HL-60/S4 (cell line): ENCODE measurements around the gene HSDL2.
"Not testable (repeated sequence)": the region's sequence is repeated elsewhere in the genome, so short reads cannot be mapped to it uniquely, and the experiment has no call there.

Experiments
- in situ Hi-C: fragments of 300-500 bp; cut with MboI; formaldehyde crosslinking; loops from 2 replicates; pipeline ENCODE4 v1.14.3; 2022; ENCODE audit warnings: low sequenced_read_pairs

The HSDL2 gene

DNA sequence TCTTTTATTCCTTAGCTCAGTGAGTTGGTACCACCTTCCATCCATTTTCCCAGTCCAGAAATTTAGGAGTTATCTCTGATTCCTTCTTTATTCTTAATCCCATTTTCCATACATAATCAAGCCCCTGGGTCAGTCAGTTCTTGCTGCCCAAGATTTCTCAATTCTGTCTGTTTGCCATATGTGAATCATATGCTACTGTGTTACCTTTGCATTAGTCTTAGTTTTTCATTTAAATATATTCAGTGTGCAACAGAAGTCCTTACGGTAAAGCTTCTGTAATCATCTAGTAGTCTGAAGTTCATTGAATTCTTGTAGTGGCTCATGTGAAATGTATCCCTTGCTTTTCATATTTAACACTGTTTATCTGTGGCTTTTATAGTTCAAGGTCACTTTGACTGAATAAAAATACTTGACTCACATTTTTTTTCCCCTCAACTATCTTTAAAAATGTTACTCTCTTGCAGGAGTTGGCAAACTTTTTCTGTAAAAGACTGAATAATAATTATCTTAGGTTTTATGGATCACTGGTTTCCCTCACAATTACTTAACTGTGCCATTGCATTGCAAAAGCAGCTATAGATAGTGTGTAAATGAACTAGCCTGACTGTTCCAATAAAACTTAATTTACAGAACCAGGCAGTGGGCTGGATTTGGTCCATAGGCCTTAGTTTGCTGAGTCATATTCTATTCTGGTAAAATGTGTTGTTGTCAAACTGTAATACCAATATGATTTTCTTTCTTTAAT is 113.7 kb downstream of the HSDL2 start:
- in situ Hi-C loops, result no loop called here

DNA sequence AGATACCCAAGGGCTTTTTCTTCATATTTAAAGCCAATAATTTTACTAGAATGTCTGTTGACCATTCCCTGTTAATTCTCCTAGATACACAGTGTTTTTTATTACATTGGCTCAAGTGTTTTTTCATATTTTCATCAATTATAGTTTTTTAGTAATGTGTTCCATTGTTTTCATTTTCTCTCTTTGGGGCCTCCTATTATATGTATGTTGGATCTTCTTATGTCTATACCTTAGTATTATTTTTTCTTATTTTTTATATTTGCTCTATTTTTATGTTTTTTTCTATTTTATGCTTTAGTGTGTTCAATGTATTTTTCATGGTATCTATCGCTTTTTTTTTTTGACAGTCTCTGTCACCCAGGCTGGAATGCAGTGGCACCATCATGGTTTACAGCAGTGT is 114.2 kb downstream of the HSDL2 start:
- in situ Hi-C loops, result no loop called here

DNA sequence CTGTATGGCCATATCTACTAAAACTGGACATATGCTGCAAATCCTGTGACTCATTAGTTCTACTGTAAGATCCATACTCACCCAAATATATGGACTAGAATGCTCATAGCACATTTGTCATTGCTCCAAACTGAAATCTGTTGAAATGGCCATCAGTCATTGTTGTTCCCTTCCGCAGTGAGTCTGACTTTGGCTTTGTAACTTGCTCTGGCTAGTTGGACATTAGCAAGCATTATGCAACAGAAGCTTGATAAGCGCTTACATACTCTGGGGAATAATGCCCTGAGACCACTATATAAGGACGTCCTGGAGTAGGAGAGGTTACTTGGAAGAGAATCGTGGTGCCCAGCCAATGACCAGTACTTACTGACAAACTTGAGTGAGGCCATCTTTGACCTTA is 115.7 kb downstream of the HSDL2 start:
- in situ Hi-C loops, result no loop called here

DNA sequence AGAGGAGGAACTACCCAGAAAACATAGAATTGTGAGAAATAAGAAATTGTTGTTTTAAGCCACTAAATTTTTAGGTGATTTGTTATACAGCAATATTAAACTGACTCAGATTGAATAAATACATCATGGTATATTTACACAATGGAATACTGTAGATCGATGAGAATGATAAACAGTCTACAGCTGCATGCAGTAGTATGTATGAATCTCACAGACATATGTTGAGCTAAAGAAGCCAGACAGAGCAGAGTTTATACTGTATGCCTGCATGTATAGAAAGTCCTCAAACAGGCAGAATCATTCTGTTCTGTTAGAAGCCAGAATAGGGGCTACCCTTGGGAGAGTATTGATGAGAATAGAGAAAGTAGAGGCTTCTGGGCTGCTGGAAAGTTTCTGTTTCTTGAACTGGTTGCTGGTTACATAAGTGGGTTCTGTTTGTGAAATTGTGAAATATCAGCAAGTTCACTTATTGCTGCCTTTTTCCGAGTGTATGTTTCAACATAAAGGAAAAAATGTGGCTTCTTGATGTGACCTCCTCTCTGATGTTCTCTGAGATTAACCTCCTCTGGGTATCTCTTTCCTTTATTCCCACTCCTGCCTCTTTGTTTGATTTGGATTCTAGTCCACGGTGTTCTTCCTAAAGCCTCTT is 116.3 kb downstream of the HSDL2 start:
- in situ Hi-C loops, result no loop called here

GRCh38 chr9:112500842-112501241 is 120.9 kb downstream of the HSDL2 start:
- in situ Hi-C loops, result no loop called here

DNA sequence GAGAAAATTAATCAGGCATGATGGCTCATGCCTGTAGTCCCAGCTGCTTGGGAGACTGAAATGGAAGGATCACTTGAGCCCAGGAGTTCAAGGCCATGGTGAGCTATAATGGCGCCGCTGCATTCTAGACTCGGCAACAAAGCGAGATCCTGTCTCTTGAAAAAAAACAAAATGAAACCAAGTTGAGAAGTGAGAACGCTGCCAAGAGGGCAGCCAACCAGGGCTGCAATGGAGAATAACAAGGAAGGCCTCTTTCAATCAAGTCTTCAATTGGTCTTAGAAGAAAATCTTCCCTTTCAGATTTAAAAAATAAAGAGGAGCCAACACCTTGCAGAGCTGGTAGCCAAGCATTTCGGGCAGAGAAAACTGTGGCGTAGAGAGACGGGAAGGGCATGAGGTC is 121.4 kb downstream of the HSDL2 start:
- in situ Hi-C loops, result no loop called here

DNA sequence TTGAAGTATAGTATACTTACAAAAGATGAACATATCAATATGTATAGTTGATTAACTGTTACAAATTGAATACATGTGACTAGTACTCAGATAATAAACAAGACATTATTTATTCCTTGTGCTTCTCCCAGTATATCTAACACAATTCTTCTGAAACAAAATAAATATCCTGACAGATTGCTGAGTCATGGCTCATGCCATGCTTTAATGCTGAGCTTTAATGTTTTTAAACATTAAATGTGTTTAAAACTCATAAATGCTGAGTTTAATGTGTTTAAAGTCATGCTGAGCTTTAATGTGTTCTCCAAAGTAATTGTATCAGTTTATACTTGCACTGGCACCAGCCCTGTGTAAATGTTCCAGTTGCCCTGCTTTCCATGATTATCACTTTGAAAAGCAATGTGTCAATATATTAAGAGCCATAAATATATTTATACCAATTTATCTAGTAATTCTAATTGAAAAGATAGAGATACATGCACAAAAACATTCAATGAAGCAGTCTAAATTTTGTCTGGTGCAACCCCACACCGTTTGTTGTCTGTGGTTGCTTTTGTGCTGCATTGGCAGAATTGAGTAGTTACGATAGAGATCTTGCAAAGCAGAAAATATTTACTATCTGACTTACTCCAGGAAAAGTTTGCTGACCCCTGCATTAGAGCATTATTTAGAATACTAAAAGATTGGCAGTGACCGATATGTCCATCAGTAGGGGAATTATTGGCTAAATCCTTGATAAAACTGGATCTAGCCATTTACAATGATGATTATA is 122.5 kb downstream of the HSDL2 start:
- in situ Hi-C loops, result no loop called here

DNA sequence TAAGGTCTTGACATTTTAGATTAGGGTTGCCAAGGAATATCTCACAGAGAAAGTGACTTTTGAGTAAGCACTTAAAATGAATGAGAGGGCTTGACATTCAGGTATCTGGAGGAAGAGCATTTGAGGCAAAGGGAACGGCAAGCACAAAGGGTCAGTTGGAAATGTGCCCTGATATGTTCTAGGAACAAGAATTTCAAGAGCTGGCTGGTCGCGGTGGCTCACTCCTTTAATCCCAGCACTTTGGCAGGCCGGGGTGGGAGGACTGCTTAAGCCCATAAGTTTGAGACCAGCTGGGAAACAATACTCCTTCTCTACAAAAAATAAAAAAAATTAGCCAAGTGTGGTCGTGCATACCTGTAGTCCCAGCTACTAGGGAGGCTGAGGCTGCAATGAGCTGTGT is 123.3 kb downstream of the HSDL2 start:
- in situ Hi-C loops, result no loop called here

- in situ Hi-C loops, result no loop called here
These were observed 125.2 kb downstream of the HSDL2 start for GRCh38 chr9:112505086-112505485.

- in situ Hi-C loops, result no loop called here
These were observed 125.7 kb downstream of the HSDL2 start for GRCh38 chr9:112505607-112506006.

- in situ Hi-C loops, result no loop called here
These were observed 126.7 kb downstream of the HSDL2 start for GRCh38 chr9:112506571-112506970.

DNA sequence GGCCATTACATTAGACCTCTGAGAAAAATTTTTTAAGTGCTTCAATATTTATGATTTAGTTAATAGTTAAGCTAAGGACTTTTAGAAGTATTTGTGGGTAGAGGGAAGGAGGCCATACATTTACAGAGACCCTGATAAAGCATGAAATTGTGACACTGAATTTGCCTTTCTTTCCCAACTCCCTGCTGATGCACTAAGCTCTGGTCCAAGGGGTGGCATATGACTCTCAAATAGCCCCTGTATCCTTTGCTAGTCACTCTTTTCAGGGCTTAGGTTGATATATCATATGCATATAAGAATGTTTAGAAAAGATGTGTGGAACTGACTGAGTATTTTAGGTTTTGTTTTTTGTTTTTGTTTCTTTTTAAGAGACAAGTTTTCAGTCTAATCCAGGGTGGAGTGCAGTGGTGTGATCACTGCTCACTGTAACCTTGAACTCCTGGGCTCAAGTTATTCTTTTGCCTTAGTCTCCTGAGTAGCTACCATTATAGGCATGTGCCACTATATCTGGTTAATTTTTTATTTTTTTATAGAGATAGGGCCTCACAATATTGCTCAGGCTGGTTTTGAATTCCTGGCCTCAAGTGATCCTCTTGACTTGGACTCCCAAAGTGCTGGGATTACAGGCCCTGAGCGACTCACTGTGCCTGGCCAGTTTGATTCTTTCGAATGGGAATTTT is 127.2 kb downstream of the HSDL2 start:
- in situ Hi-C loops, result no loop called here

GRCh38 chr9:112508377-112508776 is 128.5 kb downstream of the HSDL2 start:
- in situ Hi-C loops, result no loop called here

GRCh38 chr9:112512377-112512776 is 132.5 kb downstream of the HSDL2 start:
- in situ Hi-C loops, result not testable (repeated sequence)

DNA sequence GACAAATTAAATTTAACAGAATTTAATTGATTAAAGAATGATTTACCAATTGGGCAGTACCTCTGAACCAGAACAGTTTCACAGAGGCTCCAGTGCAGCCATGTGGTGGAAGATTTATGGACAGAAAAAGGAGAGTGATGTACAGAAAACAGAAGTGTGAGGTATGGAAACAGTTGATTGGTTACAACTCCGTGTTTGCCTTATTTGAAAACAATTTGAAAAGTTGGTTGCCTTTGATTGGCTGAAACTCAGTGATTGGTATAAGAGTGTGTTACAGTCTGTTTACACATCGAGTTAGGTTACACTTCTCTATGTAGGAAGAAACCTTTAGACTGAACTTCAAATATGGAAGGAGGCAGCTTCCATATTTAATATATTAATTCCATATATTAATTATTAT is 136.9 kb downstream of the HSDL2 start:
- in situ Hi-C loops, result no loop called here

DNA sequence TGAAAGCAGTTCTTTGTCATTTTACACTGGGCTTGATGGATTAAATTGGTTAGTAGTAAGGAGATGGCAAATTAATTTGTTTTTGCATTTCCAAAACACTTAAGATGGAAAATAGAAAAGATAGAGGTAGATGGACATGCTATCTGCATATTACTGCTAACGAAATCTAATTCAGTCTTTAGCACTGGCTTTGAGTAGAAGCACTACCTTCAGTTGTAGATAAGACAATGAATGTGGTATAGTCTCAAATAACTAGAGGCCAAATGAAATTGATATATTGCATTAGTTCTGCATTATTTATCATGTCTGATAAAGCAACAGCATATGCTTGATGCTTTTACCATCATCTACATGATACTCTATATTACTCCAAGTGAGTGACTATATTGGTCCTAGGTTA is 140.2 kb downstream of the HSDL2 start:
- in situ Hi-C loops, result no loop called here

DNA sequence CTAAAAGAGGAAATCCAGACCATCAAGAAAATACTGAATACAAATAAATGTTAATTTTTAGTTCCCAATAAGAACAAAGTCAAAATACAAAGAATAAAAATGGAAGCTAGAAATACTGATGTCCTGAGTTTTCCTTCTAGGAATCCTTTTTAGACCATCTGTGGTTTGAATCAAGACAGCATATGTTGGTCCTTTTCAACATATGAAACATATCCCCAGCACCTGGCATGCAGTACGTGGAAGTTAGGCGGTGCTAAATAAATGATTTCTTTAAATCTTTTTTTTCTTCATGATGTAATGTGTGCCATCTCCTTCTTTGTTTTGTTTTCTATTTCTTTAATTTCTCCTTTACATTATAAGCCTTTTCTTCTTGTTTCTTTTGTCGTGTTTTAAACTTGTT is 140.7 kb downstream of the HSDL2 start:
- in situ Hi-C loops, result no loop called here
